GM19438 (cell line): ENCODE data around the gene CCBE1.

Source experiments
- ATAC-seq: cut with Tn5 transposase; IDR thresholded peaks from one replicate; pipeline ENCODE4 v1.9.1; 2021; ENCODE audit warnings: low read depth; ENCODE audit not compliant: unreplicated experiment

CCBE1 gene

DNA sequence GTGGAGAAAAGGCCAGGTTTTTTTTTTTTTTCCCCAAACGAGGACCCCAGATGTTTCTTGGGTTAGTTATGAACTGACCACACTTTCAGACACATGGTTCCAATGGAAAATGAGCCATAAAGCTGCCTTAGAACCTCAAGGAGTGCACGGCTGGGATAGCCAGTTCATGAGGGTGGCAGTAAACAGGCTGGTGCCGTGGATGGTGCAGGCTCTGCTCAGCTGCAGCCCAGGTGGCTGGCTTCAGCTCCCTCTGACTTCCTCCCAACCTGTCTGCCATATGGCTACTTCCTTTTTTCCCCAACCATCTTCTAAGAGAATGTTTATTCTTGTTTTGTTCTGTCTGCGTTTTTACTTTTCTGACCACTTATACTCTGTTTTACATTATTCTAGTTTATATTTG, 228.4 kb downstream of the CCBE1 start:
- ATAC-seq = no peak

DNA sequence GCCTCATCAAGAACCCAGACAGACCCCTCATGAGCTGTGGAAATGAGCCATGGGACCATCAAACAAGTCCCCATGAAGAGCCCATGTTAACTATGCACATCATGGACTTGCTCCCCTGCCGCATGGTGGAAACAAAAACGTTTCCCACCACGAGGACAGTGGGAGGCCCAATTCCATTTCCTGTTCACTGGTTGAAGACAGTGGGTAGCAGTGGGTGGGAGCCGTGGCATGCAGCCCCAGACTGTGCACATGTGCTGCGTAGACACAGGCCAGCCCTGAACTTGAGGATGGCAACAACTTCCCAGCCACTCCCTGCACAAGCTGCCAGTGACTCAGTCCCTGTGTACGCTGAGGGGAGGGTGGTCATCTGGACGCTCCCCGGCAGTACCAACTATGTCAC, 229.7 kb downstream of the CCBE1 start:
- no peak for ATAC-seq

DNA sequence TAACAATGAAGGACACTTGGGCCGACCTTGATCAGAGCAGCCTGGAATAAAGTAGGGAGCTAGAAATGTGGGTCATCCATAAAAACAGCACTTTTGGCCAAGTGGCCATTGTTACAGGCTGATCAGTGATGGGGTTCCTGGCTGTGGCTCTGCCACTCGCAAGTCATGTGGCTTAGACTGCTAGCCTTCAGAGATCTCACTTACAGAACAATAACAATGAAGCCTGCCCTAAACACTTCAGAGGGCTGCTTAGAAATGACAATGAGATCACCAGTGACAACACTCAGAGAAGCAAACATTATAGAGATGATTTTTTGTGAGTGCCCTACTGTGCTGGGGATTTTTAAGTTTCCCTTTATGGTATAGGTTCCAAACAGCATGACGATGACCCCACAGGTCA, 230.2 kb downstream of the CCBE1 start:
- ATAC-seq = no peak

DNA sequence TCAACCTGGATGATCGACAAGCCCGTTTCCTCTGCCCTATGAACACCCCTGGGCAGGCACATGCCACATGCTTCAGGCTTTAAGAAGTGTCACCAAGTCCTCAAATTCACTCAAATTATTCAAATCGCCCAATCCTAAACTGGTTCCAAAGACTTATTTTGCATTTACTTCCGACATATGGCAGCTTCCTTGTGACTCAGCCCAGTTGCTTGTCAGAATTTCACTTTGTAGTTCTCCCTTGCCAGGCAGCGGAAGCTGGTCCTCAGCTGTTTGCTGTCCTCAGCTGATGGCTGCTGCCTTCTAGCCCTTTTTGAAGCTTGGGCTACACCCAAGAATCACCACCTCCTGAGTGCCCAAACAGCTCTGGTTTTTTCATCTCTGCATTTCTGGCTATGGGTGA, 232.7 kb downstream of the CCBE1 start:
- no peak for ATAC-seq

DNA sequence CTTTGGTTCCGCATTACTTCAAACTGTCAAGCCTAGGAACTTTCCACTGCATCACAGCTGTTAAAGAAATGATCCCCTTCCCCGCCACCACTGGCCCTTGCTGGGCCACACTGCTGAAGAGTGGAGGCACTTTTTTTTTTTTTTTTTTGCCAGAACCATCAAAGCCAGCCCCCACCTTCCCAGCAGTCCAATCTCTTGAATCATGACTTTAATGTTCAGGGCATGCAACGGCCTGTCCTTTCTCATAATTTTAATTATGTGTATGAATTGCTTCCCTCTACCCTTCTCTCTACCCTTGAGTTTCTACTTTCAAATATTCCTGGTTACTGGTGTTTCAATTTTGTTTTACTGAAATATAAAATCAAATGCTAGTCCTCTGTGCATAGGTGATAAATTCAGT, 236.1 kb downstream of the CCBE1 start:
- no peak for ATAC-seq

DNA sequence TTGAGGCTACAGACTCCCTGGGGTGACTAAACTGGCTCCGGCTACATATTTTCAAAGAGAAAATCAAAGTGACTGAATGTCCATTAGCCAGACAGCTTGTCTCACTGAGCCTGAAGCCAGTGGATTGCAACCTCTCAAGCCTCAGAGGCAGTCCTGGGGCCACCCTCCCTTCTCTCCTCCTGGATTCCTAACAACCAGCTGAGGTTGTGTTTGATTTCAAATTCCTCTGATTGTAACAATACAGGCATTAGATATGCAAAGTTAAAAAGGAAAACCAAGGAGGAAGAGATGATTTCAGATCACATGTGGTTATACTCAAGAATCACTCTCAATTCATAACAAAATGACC, 237.2 kb downstream of the CCBE1 start:
- no peak for ATAC-seq

DNA sequence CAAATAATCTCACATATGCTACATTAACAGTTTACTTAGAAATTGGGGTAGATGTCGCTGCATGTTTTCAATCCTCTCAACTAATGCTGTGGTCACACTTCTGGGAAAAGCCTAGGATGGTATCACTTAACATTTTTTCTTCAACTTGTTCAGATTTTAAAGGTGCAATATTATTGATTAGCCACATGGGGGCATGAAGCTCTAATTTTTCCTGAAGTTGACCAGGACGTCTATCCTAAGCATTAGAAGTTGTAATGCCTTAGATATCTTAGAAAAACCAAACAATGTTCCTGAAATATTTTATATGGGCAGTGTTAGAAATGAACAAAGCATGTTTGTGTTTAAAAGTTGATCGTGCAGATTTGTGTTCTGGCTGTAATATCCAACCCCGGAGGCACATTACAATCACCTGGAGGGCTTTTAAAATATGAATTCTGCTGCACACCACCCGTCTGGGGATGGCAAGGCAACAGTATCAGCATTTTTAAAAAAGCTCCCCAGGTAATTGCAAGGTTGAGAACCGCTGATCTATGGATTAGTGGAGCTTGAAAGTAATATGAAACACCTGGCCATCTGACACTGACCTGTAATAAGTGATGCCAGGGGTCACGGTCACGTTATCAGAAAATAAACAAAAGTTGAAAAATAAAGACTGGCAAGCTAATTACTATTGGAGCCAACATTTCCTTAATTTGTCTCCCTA, 237.7 kb downstream of the CCBE1 start:
- no peak for ATAC-seq

DNA sequence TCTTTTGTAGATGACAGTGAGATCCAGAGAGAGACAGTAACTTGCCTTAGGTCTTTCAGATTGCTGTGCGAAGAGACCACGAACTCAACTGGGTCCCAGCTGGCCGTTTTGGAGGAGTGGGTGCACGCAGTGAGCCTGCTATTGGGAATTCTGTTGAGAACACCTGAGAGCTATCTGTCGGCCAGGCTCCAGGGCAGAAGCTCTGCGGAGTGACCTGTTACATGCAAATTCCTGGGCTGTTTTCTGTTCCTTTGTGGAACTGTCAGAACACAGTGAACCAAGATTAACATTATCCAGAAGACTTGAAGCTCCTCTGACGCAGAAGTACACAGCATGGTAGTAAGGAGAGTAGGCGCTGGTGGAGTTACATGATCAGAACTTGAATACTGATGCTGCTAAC, 238.6 kb downstream of the CCBE1 start:
- no peak for ATAC-seq

DNA sequence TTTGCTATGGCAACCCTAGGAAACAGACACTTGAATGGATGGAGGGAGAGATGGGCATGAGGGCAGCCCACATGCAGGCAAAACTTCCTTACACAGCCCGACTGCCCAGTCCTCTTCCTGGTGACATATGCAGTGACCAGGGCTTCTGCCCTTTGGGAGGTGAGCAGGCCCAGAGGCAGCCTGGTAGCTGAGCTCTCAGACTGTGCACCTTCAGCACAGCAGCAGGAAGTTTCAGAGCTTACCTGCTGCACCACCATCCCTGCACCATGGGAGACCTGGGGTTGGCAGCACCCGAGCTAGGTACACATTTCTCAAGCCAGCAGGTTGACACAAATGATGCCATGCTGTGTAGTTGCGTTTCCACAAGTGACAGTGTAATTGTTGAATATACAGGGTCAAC, 240.6 kb downstream of the CCBE1 start:
- ATAC-seq = no peak

DNA sequence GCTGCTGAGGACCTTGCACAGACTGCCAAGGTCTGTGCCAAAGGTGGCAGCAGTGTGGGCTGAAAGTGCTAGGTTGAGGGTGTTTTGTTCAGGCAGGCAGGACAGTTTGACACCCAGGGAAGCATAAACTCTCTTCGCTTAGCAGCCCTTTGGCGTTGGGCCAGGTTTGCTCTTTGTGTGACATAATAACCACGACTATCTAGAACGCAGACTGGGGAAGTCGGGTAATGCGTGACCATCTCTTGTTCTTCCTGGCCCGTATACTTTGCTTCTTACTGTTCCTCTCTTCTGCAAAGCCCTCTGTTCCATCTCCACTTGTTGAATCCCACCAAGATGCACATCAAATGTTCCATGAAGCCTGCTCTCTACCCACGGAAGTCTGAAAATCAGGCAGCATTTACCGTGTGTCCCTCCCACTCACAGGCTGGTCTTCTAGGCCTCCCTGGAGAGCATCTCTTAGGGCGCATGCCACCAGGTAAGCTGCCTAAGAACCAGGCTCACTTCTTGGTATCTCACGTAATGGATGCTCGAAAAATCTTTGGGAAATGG, 241.4 kb downstream of the CCBE1 start:
- no peak for ATAC-seq

DNA sequence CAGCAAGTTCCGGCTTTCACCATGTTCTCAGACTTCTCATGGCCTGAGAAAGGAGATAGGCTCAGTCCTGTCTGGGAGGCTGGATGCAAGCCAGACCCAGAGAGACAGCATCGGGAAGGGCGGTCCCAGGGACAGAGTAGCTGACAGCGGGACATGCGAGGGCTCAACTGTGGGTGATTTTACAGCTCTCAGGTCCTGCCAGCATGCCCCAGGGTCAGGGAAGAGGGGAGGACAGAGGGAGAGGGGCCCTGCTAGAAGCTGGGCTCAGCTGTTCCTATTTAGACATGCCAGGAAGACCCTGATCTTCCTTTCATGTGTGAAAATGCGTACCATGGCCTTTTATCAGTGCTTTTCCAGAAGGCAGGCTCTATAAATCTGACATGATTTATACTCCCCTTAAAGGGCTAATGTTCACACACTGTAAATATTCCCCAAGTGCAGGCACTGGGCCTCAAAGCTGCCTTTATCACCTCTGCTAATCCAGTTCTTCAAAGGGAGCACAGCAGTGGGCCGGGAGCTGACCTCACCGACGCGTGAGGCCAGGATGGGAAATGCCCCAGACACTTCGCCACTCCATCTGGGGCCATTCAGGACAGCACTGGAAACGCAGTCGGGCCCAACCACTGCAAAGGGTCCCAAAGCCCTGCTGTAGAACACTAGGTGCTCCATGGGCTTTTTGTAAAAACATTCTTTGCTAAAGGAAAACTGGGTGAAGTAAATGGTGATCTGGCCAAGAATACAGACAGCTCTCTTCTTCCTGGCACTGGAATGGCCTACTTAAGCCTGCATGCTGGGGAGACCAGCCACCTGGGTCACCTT, 242.1 kb downstream of the CCBE1 start:
- no peak for ATAC-seq

DNA sequence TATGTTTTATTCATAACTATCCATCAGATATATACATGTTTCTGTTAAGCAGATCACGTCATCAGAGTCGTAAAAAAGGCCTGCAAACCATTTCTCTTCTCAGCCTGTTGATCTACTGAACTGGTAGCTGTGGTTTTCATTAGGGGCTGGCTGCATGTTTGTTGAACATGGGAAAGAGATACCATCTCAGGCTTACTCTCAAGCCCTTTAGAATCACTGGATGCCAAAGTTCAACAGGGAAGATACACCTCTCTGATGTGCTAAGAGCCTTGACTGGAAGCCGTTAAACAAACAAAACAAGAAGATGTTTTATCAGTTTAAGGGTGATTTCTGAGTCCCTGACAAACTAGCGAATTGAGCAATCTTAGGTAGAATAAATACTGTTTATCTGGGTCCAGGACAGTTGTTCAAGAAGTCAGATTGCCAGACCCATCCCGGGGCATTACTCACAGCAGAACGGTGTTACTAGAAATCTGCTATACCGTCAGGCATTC, 243.7 kb downstream of the CCBE1 start:
- ATAC-seq = no peak

DNA sequence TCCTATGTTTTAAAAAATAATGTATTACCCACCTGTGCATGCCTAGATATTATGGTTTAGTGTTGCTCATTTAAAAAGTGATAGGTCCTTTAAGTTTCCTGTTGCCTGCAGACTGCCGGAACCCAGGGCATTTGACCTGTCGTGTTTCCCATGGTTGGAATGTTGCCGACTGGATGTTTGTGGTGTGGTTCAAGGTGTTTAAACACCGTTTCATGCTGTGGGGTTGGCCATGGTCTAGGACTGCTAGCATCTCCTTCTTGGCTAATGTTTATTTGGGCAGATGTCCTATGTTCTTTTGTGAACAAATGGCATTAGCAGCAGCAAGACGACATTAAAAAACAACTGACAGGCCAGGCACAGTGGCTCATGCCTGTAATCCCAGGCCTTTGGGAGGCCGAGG, 245.3 kb downstream of the CCBE1 start:
- no peak for ATAC-seq

DNA sequence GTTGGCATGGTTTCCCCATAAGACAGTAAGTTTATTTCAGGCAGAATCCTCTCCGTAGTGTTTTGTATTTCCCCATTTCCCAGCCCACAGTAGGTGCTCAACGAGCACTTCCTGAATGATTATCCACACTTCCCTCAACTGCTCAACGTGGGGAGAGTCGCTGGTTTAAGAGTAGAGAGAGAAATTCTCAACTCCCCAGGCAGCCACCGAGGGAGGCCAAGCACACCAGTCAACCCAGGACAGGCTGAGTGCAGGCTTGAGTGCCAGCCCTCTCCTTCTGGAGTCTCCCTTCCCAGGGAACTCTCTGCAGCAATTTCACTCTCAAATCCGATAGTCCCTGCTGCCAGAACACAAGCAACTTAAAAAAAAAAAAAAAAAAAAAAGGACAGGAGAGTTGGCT, 246.2 kb downstream of the CCBE1 start:
- no peak for ATAC-seq

DNA sequence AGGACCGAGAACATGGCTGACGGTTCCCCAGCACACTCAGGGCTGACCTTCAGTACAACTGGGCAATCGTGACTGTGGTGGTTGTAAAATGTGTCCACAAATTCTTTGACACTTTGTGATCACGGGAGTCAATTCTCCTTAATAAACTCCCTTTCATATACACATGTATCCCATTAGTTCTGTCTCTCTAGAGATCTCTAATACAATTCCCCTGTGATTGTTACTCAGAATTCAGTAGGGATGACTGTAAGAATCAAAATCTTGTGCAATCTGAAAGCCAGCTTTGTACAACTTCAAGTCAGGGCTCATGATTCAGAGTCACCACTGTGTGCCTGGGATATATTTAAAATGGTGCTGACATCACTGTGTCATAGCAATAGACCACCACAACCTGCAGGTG, 248.7 kb downstream of the CCBE1 start:
- ATAC-seq = no peak

DNA sequence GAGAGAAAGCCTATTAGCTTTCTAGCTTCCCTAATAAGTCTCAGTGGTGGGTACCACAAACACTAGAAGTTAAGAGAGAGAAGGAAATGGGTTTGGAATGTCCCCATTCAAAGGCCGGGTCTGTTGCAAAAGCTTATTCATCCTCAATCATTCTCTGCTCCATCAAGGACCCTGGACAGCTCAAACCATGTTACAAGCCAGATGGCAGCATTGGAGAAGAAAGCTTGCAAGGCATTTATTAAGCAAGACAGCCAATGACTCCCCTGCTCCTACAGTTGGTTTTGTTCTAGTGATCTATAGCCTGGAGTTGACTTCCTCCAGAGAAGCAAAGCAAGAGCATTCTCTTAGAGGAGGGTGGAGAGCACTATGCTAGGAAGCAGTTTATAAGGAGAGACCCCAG, 251.2 kb downstream of the CCBE1 start:
- ATAC-seq = no peak

DNA sequence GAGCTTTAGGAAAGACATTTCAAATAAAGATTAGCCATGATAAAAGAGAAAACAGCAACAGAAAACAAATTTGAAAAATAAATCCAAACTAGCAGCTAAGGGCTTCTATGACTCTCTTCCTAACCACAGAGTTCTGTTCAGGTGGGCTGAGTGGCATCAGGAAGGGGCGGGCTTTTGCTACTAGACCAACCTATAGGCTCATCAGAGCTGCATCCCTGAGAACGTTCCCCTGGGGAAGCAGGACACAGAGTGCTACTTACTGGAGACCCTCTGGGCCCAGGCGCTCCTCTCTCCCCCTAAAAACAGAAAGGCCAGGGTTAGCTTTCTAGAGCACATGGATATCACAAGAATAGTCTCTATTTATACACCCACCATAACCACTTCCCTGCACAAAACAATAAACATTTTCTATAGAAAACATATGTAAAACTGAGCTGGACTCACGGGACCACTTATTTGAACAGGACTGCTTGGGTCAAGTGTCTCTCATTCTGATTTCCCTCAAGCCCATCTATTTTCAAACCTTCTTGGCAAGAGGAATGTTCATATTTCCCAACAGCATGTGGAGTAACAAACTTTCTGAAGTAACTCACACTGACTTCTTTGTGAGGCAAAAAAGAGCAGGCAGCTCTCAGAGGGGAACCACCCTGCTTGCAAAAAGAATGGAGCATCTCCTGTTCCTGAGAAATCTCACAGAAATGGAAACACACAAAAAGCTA, 259.2 kb downstream of the CCBE1 start:
- ATAC-seq = no peak

DNA sequence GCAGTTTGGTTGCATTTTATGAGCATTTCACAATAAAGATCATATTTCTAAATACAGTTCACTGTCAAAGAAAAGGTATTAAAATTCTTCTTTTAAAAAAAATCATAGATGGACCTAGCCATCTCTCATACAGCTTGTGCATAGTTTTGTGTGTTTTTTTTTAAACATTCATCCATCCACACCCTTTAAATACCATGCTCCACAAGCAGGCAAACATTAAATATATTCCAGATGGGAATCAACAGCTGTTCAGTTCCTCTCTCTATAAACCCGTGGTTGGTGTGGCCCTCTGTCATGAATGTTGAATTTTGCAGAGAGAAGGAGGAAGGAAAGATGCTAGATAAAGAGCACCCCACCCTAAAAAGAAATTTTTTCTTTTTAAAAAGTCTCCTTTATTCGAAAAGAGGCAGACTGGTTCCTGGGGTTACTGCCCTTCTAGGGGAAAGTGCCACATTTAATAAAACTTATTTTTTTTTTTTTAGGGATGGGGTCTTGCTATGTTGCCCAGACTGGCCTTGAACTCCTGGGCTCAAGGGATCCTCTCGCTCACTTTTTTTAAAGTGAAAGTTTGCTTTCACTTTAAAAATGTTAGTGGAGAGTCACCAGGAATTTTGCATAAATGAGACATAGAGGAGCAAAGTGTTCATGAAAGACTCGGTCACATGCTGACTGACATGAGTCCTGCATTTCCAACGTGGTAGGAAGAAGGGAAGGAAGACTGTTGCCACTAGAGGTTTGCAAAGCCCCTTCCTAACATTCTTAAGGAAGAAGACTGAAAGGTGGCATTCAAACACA, 264.2 kb downstream of the CCBE1 start:
- no peak for ATAC-seq

DNA sequence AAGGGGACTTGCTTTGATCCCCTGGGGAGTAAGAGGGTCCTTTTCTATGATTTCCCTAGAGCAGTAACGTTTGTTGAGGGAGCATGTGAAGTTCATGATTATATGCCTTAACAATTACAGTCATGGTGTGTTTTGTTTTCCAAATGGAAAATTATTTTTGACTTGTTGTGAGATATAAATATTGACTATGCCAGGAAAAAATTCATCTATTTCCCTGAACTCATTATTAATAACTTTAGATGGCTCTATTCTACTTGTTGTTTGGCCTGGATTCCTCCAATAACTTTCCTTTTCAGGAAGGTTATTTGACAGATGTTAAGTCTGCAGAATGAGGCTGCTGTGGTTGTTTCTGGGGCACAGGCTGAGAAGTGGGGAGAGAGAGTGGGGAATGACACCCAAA, 266.1 kb downstream of the CCBE1 start:
- no peak for ATAC-seq

DNA sequence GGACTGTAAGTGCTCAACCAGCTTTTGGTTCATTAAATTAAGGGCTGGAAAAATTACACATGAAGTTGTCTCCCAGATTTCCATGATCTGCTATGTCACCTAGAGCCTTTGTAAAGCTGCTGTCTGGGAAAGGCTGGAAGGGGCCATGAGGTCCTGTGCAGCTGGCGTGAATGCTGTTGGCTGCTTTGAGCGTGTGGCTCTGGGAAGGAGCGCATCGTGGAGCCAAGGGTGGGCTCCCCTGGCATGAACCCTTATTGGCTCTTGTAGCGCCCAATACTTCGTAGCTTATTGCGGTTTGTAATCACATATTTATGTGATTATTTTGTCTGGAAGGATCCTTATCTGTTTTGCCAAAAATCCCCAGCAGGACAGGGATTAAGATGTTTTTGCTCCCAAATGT, 267.6 kb downstream of the CCBE1 start:
- ATAC-seq = no peak
